Stomach (tissue), 4 donors: Measurements from ENCODE around the gene BABAM2.

Experiments
- CTCF ChIP-seq, 7 experiments: fragments of 450-650 bp in 4 of 7; fragments of 200-600 bp in 3 of 7; sonication (generic) in 3 of 7; IDR thresholded peaks; one replicate each; pipeline ENCODE4 v1.5.1; 2016 to 2019; ENCODE audit warnings: antibody characterized with exemption in 7 of 7, control low read depth in 2 of 7, mild to moderate bottlenecking in 1 of 7
- EP300 ChIP-seq: sonication (generic); formaldehyde crosslinking; IDR thresholded peaks from one replicate; pipeline ENCODE4 v1.6.1; 2017; ENCODE audit warnings: antibody characterized with exemption
- POLR2A ChIP-seq, 4 donors: fragments of 450-650 bp; IDR thresholded peaks; one replicate each; pipeline ENCODE4 v1.6.1; 2016; ENCODE audit warnings: antibody characterized with exemption in 4 of 4, control low read depth in 2 of 4, mild to moderate bottlenecking in 1 of 4, moderate library complexity in 1 of 4
- POLR2AphosphoS5 ChIP-seq, 3 donors: sonication (generic); formaldehyde crosslinking; IDR thresholded peaks; one replicate each; pipeline ENCODE4 v1.6.1; 2016; ENCODE audit warnings: antibody characterized with exemption in 3 of 3

GRCh38 chr2:28071221-28071620 is 180.7 kb downstream of the BABAM2 start:
- TF ChIP-seq CTCF (IDR thresholded peaks at IDR 0.05) (no peak), POLR2A (IDR thresholded peaks at IDR 0.05) (no peak), EP300 (no peak), POLR2AphosphoS5 (IDR thresholded peaks at IDR 0.05) (no peak)
